GM19372 (cell line): Measurements from ENCODE around the gene KIAA1217.
"Not testable (repeated sequence)": the region's sequence is repeated elsewhere in the genome, so short reads cannot be mapped to it uniquely, and the experiment has no call there.

Experiments used
- ATAC-seq: cut with Tn5 transposase; IDR thresholded peaks from one replicate; pipeline ENCODE4 v1.9.1; 2021; ENCODE audit warnings: mild to moderate bottlenecking, low read depth, moderate library complexity; ENCODE audit not compliant: unreplicated experiment

The KIAA1217 gene

DNA sequence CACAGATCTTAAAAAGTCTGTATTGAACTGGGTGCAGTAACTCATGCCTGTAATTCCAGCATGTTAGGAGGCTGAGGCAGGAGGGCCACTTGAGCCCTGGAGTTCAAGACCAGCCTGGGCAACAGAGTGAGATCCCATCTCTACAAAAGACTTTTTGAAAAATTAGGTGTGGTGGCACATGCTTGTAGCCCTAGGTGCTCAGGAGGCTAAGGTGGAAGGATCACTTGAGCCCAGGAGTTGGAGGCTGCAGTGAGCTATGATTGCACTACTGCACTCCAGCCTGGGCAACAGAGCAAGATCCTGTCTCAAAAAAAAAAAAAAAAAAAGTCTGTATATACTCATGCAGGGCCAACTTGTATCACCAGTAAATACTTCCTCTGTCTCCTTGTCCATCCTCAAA is 273.8 kb downstream of the KIAA1217 start:
- not testable (repeated sequence) for ATAC-seq

DNA sequence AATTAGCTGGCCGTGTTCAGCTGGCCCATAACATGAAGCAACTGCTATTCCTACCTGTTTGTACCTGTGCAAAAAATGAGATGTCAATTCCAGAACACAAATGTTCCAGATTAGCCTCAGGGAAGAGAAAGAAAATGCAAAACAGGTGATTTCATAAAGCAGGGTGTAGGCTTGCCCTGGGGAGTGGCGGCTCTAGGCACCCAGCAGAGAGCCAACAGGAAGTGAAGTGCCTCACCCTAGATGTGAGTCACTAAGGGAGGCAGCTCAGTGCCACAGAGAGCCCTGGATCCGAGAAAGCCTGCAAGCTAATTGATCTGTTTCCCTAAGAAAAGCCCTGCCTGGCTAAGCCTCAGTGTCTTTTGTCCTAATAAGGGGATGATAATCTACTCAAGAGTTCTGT is 274.8 kb downstream of the KIAA1217 start:
- no peak for ATAC-seq

- no peak for ATAC-seq
Measured at GRCh38 chr10:24484771-24485170, 275.8 kb downstream of the KIAA1217 start.

GRCh38 chr10:24485304-24485703 is 276.4 kb downstream of the KIAA1217 start:
- no peak for ATAC-seq

GRCh38 chr10:24488631-24489030 is 279.7 kb downstream of the KIAA1217 start:
- ATAC-seq: no peak

GRCh38 chr10:24493165-24493564 is 284.2 kb downstream of the KIAA1217 start:
- no peak for ATAC-seq

DNA sequence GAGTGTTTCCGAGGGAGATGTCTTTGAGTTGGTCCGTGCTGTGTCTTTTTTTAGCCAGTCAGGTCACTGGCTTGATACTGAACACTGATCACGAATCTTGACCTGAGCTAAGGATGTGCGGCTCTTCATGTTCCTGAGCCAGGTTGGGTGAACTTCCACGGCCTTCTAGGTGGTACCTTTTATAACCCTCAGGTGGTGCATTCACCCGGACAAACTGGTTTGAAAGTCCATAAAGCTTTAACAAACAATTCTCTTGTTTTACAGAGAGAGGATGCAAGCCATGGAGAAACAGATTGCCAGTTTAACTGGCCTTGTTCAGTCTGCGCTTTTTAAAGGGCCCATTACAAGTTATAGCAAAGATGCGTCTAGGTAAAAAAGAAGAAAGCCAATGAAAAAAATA is 285.3 kb downstream of the KIAA1217 start:
- no peak for ATAC-seq

GRCh38 chr10:24494777-24495176 is 285.8 kb downstream of the KIAA1217 start:
- no peak for ATAC-seq

DNA sequence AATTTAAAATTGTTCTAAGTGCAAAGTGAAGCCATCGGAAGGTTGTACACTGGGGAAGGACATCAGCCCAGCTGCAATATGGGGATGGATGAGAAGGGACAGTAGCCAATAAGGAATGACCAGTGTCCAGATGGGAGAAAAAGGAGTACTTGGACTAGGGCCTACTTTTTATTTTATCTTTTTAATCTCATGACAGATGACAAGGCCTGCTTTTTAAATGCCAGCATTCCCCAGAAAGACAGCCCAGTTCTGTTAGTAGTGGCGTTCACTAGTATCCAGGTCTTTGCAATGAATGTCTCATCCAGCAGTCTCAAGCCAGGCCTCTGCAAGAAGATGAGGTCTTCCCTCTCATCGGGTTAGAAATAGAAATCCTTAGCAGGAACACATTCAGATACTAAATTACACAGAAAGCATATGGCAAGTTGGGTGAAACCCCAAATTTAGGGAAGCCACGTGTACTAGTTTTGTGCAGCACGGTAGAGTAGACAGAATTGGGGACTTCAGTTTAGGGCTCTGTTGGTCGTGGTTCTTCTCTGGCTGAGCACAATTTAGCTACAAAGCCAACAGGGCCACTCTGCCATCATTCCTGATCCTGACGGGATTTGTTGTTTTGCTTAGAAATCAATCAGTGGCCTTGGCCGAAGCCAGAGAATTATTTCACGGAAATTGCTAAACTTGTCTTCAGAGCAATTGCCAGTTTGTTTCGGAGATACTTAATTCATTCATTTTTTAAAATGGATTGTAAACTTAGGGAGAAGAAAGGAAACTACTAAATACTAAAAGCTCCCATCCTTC is 286.9 kb downstream of the KIAA1217 start:
- ATAC-seq: no peak

DNA sequence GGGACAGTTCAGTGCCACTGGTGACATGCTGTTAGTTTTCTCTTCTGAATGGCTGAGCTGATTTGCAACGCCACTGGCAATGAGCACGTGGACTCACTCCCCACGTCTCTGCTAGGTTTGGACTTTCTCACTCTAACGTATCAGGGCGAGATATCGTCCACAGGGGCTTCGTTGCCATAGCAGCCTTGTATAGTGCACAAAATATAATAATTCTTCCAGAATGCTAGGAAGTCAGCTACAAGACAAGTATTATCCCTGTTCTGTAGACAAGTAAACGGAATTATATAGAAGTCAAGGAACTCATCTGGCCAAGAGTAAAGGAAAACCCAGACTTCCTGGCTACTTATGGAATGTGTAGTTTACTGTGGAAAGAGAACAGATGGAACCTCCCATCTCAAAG is 288.0 kb downstream of the KIAA1217 start:
- ATAC-seq: no peak

GRCh38 chr10:24501056-24501711 is 292.2 kb downstream of the KIAA1217 start:
- no peak for ATAC-seq

- ATAC-seq: no peak
Measured at GRCh38 chr10:24502006-24502405, 293.1 kb downstream of the KIAA1217 start.

DNA sequence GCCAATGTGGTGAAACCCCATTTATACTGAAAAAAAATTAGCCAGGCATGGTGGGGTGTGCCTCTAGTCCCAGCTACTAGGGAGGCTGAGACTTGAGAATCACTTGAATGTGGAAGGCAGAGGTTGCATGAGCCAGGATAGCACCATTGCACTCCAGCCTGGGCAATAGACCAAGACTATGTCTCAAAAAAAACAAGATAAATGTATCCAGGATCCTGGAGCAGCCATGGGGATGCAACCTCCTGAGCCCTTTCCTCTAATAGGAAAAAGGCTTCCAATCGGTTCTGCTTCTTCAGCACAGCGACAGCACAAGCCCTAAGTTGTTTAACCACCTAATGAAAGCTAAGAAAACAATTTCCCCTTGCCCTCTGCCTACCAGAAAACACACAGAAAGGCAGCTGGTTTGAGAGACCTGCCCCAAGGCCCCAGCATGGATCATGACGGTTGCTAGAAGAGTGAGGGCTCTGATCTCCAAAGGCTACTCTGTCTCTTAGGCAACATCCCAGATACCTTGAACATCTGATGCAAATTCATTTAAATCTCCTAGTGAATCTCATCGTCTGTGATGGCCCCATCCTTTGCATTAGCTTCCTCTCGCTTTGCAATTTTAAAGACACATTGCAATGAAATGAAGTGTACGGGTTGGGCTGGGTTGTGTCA is 294.0 kb downstream of the KIAA1217 start:
- ATAC-seq: no peak

DNA sequence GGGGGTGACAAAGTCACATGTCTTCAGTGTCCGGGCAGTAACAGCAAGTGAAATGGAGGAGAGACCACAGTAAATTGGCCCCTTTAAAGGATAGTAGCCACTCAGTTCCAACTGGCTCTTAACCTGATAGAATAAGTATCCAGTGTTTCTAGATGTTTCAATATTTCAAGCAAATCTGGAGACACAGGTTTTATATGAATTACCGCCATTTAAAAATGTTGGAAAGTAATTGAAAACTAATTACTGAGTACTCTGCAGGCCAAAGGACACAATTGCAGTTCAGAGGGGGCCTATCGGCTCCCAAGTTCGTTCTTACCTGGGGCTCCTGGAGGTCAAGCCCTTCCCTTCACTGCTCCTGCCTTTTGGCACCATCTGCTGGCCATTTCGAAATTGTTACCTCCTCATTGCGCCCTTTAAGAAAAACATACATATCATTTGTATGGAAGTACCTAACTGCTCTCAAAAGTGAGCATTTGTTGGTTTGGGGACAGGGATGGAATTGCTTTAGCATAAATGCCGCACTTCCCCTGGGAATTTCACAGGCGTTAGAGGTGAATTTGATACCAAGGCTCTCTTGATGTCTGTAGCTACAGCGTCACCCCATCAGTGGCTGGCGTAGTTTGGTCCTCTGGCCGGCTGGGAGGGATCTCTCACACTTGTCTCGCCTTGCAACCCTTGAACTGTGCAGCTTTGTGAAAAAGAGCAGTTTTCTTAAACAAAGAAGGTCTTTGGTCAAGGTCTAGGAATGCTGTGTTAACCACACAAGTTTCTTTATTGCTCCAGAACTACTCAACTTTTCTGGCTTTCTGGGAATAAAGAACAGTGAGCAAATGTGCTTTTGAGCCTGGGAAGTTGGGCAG is 294.8 kb downstream of the KIAA1217 start:
- peak; percentile 77 for ATAC-seq

- no peak for ATAC-seq
Measured at GRCh38 chr10:24505759-24506158, 296.8 kb downstream of the KIAA1217 start.

DNA sequence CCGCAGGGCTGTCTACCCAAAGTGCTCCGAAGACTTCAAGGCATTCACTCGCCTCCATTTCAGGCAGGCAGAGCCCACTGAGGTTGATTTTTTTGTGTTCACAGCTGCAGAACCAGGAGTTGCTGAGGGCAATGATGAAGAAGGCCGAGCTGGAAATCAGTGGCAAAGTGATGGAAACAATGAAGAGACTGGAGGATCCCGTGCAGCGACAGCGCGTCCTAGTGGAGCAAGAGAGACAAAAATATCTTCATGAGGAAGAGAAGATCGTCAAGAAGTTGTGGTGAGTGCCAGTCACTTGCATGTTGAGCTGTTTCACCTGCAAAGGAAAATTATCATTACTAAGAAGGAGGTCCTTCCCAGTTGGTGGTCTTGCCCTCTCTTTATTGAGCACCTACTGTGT is 304.2 kb downstream of the KIAA1217 start:
- ATAC-seq: no peak

DNA sequence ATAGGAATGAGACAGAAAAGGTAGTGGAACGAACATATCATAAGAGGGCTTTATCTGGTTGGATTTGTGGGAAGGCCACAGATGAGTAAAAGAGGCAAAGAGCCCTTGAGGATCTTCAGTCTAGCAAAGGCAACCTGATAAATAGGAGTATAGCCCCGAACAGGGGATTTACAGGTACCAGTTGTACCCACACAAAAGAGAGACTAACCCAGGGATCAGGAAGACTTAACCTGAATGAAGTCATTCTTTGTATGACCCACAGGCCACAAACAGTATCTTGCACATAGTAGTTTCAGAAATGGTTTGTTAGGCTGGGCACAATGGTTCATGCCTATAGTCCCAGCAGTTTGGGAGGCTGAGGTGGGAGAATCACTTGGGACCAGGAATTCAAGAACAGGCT is 306.5 kb downstream of the KIAA1217 start:
- no peak for ATAC-seq

- ATAC-seq: no peak
Measured at GRCh38 chr10:24518411-24518810, 309.5 kb downstream of the KIAA1217 start.

DNA sequence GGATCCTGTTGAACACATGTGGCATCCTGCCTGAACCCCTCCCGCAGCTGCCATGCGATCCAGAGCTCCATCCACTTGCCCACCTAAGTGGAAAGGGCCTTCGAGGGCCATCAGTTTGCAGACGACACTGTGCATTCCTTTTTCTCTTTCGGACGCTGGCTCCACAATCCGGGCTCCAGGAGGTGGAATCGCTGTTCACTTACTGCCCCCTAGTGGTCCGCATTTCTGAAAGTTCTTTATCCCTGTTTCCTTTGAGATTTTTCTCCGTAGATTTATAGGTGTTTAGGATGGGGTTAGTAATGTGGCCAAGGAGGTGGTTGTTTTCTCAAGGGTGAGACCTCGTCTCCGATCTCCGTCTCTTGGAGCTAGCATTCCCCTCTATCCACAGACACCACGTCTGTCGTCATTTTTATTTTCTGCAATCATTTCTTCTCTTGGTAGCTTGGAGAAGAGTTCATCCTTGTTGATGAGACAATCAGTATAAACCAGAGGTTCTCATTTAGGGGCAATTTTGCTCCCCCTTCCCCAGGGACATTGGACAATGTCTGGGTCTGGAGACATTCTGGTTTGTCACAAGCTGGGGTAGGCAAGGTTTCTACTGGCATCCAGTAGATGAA is 310.2 kb downstream of the KIAA1217 start:
- no peak for ATAC-seq

GRCh38 chr10:24519950-24520349 is 311.0 kb downstream of the KIAA1217 start:
- ATAC-seq: no peak
